ENCODE measurements around the gene ATP6V0C. TPM values are rescaled to one million over a fixed set of nuclear protein-coding genes. Genes with fewer than 3 reads are reported as not detected.

The ATP6V0C gene
- total RNA-seq, 1 experiment from 2014 or later, result 176 TPM

DNA sequence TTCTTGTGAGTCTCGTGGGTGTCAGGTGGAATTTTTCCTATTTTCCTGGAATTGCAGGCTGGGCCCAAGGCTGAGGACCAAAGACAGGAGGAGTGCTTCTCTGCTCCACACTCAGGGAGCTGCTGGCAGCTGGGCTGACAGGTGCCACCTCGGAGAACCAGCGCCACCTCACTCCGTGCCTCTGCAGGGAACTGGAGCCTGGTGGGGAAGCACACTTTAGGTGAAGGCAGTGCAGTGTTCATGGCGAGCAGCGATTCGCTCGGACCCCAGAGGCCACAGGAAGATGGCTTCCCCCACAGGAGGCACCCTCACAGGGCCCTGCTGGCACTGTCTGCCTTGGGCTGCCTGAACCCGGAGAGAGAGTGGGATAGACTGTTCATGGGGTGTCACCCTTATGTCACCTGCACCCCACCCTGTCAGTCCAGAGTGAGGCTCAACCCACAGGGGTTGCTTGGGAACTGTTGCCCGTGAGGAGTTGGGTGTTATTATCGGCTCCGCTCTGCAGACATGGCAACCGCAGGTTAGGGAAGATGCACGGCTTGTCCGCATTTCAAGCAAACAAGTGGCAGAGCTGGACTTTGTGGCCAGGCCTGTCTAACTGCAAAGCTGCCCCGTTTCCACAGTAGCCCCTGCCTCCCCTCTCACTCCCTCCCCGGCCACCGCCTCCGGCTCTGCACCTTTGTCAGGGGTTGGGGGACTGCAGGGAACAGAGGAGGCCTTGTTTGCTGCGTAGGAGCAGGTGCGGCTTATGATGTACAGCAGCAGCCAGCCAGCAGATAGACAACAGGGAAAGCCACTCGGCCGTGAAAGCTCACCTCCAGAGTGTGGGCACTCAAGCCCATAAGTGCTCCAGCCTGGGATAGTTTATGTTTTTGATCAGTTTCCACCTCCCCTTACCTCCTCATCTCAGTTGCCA, 23.3 kb upstream of the ATP6V0C start:
- no peak overlapping the region for H2BK12ac ChIP-seq (ENCODE audit: insufficient read length, low read depth, low read length)
- H3K79me2 ChIP-seq (ENCODE audit: insufficient read depth, low read length), result no peaks in the 10 kb centered on the region
- no peaks in the 10 kb centered on the region for H3K79me1 ChIP-seq (ENCODE audit: insufficient read depth, low read depth, low read length, poor library complexity, severe bottlenecking)
- TF ChIP-seq, protein P1, sequence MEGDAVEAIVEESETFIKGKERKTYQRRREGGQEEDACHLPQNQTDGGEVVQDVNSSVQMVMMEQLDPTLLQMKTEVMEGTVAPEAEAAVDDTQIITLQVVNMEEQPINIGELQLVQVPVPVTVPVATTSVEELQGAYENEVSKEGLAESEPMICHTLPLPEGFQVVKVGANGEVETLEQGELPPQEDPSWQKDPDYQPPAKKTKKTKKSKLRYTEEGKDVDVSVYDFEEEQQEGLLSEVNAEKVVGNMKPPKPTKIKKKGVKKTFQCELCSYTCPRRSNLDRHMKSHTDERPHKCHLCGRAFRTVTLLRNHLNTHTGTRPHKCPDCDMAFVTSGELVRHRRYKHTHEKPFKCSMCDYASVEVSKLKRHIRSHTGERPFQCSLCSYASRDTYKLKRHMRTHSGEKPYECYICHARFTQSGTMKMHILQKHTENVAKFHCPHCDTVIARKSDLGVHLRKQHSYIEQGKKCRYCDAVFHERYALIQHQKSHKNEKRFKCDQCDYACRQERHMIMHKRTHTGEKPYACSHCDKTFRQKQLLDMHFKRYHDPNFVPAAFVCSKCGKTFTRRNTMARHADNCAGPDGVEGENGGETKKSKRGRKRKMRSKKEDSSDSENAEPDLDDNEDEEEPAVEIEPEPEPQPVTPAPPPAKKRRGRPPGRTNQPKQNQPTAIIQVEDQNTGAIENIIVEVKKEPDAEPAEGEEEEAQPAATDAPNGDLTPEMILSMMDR (conservative IDR thresholded peaks at IDR 0.05), result no peak
- no peak overlapping the region for H2BK20ac ChIP-seq (ENCODE audit: low read depth, low read length, poor library complexity, severe bottlenecking)
- no peak overlapping the region for H2BK5ac ChIP-seq (ENCODE audit: insufficient read length, low read length)
- H3K56ac ChIP-seq (ENCODE audit: insufficient read length, low read depth, low read length), result no peak overlapping the region
- H3K4ac ChIP-seq (ENCODE audit: low read depth, low read length), result no peak overlapping the region
- peaks cover 6 to 9% of the 10 kb centered on the region in 2 experiments for H3K4me1 Mint-ChIP-seq
- H3K9ac ChIP-seq (ENCODE audit: extremely low read depth, insufficient read length, low read length), result no peak overlapping the region
- no peak overlapping the region for H2BK120ac ChIP-seq (ENCODE audit: low read depth, low read length, poor library complexity, severe bottlenecking)
- H2AFZ ChIP-seq (ENCODE audit: low read length), result no peak overlapping the region
- H3K27ac Mint-ChIP-seq, result no peak overlapping the region
- H3K27ac ChIP-seq (ENCODE audit: insufficient read length, low read depth, low read length), result no peak overlapping the region
- H2AK5ac ChIP-seq (ENCODE audit: insufficient read length, low read length), result no peak overlapping the region
- H2BK15ac ChIP-seq (ENCODE audit: low read depth, low read length), result no peak overlapping the region
- H4K8ac ChIP-seq (replicated peaks; ENCODE audit: insufficient read length, low read depth, low read length), result no peak overlapping the region
- no peaks in the 10 kb centered on the region for H3K9me3 ChIP-seq (ENCODE audit: control insufficient read depth, low read depth, low read length)
- H3K4me3 Mint-ChIP-seq, result no peak overlapping the region
- H3K14ac ChIP-seq (ENCODE audit: insufficient read depth, low read length), result no peak overlapping the region
- H3K27me3 ChIP-seq (ENCODE audit: insufficient read depth, low read length), result no peaks in the 10 kb centered on the region
- no peak overlapping the region for H4K91ac ChIP-seq (ENCODE audit: insufficient read length, low read depth, low read length)
- H3K27me3 Mint-ChIP-seq (ENCODE audit: low read depth), result no peaks in the 10 kb centered on the region
- H3K9me3 Mint-ChIP-seq, result no peaks in the 10 kb centered on the region
- no peak overlapping the region for H3K18ac ChIP-seq (ENCODE audit: insufficient read length, low read depth, low read length)
- no peaks in the 10 kb centered on the region for H4K20me1 ChIP-seq (ENCODE audit: control insufficient read depth, insufficient read depth, insufficient read length)
- H3T11ph ChIP-seq (ENCODE audit: low read length), result no peak overlapping the region
- no CpG with 5 or more reads among the region's 23 CpGs for WGBS (ENCODE audit: extremely low coverage, insufficient read length, low lambda C conversion rate)
- no peak overlapping the region for H3K4me2 ChIP-seq (ENCODE audit: insufficient read depth, insufficient read length, low read length)
- H3K23ac ChIP-seq (ENCODE audit: insufficient read length, low read depth, low read length), result no peak overlapping the region
- no peaks in the 10 kb centered on the region for H3K23me2 ChIP-seq (ENCODE audit: insufficient read length, low read depth, low read length, poor library complexity, severe bottlenecking)
- DNase-seq, result no peak
- H3K4me1 ChIP-seq (ENCODE audit: insufficient read depth, low read length), result no peaks in the 10 kb centered on the region
- H3K36me3 Mint-ChIP-seq (ENCODE audit: insufficient read depth in 1 of 3, low read depth in 3 of 3), result no peaks in the 10 kb centered on the region
- H4K5ac ChIP-seq (ENCODE audit: insufficient read length, low read depth, low read length), result no peak overlapping the region
